ENCODE results near the gene OLFML2A.
"Not testable (repeated sequence)": the region's sequence is repeated elsewhere in the genome, so short reads cannot be mapped to it uniquely, and the experiment has no call there.

OLFML2A gene

DNA sequence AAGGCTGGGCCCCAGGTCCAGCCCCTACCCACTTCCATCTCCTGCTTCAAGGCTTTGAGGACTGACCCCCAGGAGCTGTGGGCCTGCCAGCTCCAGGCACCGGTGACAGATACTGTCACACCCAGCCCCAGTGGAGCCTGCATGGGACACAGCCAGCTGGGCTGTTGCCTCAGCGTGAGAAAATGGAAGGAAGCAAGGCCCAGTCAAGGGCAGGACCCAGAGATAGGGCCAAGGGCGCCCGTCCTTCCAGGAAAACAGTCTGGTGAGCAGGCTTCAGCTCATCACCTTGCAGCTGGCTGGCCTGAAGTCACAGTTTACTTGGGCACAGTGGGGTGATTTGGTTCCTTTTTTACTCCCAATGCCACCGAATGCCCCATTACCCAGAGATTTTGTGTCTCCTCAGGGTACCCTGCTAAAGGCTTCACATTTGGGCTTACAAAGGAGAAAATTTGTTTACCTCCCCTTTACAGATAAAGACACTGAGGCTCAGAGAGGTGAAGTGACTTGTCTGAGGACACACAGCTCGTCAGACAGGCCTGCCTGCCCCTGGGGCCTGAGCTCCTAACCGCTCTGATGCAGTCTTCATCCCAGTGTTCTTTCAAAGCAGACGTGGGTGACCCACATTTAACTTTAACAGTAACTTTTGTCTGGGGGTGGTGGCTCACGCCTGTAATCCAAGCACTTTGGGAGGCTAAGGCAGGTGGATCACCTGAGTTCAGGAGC lies 54.9 kb downstream of the OLFML2A start:
- no peak for DNase-seq

DNA sequence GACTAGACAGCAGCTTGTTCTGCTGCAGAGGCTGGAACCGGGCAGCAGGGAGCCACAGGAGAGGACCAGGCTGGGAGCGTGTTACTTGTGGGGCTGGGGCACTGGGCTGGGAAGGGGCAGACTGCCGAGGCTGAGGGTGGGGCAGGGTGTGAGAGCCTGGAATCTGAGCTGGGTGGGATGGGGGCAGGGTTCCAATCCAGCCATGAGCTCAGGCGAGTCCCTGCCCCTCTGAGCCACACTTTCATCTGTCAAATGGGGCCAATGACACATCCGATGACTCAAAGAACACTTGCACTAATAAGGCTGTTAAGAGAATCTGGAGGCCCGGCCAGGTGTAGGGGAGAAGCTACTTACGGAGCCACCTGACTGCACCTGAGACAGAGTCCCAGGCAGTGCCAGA lies 57.7 kb downstream of the OLFML2A start:
- no peak for DNase-seq

DNA sequence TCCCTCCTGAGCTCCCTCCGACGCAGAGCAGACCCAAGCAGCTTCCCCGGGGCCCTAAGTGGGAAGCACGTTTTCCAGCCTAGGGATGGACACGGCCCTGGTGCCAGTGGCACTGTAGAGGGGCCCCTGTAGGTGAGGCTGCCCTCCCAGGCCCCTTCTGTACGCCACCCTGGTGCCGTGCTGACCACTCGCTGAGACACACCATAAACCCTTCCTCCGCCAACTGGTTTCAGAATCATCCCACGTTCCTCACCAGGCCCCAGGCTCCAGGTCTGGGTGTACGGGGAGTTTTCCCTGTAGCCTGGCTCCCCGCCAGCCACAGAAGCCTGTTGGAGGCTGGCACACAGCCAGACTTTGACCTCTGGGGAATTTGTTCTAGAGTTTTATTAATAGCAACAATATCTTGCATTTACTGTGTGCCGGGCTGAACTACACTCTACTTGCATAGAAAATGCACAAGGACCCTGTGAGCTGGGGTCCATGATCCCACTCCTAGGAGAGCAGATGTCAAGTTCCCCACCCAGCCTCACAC lies 58.2 kb downstream of the OLFML2A start:
- peak; percentile 76 for DNase-seq

DNA sequence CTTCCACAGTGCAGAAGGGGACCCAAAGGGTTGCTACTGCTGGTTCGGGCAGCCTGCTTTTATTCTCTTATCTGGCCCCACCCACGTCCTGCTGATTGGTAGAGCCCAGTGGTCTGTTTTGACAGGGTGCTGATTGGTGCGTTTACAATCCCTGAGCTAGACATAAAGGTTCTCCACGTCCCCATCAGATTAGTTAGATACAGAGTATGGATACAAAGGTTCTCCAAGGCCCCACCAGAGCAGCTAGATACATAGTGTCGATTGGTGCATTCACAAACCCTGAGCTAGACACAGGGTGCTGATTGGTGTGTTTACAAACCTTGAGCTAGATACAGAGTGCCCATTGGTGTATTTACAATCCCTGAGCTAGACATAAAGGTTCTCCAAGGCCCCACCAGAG lies 61.2 kb downstream of the OLFML2A start:
- not testable (repeated sequence) for DNase-seq

DNA sequence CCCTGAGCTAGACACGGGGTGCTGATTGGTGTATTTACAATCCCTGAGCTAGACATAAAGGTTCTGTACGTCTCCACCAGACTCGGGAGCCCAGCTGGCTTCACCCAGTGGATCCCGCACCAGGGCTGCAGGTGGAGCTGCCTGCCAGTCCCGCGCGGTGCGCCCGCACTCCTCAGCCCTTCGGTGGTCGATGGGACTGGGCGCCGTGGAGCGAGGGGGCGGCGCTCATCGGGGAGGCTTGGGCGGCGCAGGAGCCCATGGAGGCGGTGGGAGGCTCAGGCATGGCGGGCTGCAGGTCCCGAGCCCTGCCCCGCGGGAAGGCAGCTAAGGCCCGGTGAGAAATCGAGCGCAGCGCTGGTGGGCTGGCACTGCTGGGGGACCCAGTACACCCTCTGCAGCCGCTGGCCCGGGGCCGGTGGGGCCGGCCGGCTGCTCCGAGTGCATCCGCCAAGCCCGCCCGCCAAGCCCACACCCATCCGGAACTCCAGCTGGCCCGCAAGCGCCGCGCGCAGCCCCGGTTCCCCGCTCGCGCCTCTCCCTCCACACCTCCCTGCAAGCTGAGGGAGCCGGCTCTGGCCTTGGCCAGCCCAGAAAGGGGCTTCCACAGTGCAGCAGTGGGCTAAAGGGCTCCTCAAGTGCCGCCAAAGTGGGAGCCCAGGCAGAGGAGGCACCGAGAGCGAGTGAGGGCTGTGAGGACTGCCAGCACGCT lies 61.8 kb downstream of the OLFML2A start:
- not testable (repeated sequence) for DNase-seq

DNA sequence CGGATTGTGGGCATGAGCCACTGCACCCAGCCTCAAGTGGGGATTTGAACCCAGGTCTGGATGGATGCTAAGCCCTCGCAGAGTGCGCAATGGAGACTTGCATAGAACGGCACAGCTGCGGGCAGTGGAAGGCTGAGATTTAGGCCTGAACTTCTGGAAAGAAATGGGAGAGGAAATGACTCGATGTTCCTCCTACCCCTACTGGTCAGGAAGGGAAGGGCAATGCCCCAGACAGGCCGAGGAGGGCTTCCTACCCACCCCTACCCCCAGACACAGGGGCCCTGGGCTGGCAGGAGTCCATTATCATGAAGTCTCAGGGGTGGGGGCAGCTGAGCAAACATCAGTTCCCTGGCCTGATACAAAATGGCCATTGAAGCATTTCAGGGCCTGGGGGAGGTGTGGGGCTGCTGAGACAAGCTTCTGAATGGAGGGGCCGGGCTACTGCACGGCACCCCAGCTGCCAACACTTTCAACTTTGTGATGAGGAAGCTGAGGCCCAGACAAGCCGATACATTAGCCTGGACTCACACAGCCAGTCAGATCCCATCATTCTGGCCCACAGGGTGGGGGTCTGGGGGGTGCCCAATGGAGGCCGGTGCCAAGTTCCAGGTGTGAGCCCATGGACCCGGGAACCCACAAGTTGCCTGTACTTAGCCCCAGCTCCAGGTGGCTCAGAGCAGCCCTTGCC lies 62.8 kb downstream of the OLFML2A start:
- no peak for DNase-seq

DNA sequence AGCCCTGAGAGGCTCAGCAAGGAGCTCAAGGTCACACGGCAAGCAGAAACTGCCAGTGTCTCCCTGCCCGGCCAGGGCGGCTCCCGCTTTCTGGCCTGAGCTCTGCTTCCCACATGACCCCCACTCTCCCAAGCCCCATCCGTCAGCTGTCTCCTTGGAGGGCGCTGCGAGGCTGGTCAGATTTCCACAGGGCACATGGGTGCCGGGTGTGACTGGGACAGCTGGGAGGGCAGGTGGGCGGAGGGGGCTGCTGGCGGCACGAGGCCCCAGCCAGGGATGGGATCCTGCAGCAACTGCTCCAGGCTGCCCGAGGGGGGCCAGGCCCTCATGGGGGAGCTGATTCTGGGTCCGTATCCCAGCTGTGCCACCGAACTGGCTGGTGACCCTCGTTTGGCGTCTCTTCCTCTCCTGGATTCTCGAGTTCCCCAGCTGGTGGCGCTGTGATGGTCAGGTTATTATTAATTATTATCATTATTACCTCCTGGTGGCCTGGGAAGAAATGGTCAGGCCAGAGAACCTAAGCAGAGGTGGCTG lies 63.4 kb downstream of the OLFML2A start:
- no peak for DNase-seq

DNA sequence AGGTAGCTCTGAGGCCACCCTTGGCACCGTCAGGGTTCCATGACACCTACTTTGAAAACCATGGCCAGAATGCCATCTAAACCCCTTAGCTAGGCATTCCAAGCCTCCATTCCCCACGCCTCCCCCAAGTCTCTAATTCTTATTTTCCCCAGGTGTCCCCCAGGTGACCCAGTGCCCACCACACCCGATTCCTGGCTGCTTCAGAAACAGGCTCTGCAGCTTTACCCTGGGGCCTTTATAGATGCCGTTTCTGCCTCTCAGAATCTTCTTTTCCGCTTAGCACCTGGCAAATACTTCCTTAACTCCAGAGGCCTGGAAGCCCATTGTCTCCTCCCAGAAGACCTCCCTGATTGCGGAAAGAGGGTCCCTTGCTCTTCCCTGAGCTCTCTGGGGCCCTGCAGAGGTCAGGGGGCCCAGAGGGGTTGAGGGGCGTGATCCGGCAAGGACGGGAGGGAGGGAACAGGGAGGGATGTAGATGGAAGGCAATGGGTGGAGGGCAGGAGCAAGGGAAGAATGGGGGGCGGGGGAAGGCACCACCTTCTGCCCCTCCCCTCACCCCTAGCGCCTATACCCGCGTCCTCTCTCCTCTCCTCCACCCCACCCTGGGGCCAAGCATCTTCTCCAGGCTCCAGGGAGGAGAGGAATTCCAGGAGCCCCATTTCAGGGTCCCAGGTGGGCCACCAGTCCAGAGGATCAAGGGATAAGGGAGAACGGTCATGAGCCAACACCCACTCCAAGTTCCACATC lies 64.3 kb downstream of the OLFML2A start:
- DNase-seq, result no peak

DNA sequence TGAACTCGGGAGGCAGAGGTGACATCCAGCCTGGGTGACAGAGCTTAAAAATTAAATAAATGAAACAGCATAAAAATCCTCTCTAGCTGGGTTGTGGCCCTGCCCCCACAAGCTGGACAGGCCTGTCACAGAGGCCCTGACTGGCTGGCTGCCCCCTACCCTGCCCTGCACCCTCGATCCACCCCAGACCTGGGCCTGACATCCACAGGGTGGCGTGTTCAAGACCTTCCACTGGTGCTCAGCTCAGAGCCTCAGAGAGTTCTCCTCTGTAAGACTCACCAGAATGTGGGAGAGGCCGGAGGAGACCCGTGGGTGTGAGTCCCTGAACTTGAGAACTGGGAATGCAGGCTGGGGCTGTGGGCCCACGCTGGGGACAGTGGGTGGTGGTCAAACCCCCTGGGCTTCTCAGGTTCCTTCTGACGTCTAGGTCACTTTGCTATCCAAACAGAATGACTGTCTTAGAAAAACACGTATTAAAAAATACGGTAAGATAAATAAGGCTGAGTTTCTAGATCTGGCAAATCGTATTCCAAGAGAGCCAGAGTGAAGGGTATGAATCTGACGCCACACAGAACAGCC lies 66.6 kb downstream of the OLFML2A start:
- DNase-seq, result no peak

DNA sequence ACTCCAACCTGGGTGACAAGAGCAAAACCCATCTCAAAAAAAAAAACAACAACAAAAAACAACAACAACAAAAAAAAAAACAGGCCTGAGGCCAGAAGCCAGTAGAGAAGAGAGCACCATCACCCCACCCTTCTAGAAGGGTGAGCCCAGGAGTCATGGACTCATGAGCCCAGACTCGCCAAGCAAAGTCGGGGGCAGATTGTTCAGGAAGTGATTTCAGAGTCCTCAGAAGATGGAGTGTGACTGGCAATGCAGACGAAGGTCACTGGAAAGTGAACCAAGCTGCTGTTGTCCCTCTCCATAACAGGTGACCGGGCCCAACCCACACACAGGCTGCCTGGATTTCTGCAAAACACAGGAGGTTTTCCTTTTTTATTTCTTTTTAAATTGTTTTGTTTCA lies 67.4 kb downstream of the OLFML2A start:
- no peak for DNase-seq

DNA sequence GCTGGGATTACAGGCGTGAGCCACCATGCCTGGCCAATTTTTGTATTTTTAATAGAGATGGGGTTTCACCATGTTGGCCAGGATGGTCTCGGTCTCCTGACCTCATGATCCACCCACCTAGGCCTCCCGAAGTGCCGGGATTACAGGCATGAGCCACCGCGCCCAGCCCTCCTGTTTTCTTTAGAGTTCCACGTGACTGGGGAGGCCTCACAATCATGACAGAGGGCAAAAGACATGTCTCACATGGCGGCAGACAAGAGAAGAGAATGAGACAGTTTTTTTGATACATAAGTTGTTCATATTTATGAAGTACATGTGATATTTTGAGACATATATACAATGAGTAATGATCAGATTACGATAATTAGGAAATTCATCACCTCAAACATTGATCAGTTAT lies 69.5 kb downstream of the OLFML2A start:
- DNase-seq, result not testable (repeated sequence)

DNA sequence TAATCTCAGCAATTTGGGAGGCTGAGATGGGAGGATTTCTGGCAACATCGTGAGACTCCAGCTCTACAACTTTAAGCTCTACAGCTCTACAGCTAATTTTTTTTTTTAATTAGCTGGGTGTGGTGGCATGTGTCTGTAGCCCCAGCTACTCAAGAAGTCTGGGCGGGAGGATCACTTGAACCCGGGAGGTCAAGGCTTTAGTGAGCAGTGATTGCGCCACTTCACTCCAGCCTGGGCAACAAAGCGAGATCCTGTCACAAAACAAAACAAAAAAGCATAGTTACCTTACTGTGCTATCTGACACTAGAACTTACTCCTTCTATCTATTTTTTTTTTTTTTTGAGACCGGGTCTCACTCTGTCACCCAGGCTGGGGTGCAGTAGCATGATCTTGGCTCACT lies 70.0 kb downstream of the OLFML2A start:
- DNase-seq, result no peak

DNA sequence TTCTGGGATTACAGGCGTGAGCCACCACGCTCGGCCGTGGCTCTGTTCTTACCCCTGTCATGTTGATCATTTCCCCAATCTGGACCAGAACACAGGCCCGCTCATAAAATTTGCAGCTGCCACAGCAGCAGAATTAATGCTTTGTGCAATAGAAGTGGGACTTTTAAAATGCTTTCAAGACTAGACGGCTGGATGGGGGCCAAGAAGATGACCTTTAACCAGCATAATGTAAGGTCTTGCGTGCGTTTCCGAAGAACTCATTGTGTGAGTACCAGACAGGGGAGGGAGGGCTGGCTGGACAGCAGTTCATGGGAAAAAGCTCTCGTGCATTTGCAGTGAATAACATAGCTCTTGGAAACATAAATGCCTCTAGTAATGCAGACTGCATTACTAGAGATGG lies 72.9 kb downstream of the OLFML2A start:
- no peak for DNase-seq

DNA sequence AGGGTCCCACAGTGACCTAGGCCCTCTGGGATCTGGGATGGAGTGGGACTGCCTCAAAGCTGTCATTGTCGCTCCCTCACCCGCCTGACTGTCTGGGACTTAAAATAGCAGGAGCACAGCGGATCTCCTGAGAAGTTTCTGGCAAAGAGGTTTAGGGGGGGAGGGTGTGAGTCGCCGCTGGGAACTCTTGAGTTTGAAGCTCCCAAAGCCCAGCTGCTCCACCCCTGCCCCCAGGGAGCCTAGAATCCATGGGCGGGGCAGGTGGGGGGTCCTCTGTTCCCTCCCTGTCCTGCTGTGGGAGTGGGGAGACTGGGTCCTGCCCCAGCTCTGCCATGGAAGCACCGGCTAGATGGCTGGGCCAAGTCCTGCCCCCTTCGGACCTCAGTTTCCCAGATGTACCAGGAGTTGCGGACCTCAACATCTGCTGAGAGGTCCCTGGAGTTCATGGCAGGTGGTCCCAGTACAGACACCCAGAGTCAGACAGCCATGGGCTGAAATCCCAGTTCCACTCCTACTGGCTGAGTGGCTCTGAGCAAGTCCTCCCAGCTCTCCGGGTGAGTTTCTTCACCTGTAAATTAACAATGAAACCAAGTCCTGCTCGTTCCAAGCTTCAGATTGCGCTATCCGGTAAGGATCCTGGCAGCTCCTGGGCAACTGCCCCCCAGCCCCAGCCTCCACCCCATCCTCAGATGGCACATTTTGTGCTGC lies 75.3 kb downstream of the OLFML2A start:
- DNase-seq, result no peak

DNA sequence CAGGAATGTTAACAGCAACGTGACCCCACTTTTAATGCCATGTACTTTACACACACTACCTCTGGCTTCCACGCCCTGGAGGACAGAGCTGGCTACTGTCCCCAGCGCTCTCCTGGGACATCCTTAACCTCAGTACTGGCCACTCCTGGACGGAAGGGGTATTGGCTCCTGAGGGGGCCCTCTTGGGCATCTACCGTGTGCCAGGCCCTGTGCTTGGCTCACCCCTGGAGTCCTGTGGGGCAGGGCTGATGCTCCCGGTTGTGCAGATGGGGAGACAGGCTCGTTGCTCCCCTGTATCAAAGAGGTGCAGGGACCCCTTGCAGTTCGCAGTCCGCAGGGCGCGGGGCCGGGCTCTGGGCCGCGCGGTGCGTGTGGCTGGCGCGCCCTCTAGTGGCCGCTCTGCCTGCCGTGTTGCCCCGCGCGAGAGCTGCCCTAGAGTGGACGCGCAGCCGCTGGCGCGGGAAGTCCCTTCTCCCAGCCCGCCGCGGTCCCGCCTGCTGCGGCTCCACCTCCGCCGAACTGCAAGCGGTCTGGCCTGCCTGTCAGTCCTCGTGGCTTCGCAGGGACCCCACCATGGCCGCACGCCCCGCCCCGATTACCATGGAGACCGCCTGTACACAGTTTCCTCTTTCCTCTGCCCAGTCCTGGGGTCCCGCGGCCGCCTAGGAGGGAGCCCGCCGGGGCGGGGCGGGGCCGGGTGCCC lies 76.0 kb downstream of the OLFML2A start, which contains the start of gene WDR38:
TSS of gene WDR38 (plus strand) at position 632 of the 703 bp plus-strand sequence. CDS start 72 bp downstream, outside the sequence.
- no peak for DNase-seq

DNA sequence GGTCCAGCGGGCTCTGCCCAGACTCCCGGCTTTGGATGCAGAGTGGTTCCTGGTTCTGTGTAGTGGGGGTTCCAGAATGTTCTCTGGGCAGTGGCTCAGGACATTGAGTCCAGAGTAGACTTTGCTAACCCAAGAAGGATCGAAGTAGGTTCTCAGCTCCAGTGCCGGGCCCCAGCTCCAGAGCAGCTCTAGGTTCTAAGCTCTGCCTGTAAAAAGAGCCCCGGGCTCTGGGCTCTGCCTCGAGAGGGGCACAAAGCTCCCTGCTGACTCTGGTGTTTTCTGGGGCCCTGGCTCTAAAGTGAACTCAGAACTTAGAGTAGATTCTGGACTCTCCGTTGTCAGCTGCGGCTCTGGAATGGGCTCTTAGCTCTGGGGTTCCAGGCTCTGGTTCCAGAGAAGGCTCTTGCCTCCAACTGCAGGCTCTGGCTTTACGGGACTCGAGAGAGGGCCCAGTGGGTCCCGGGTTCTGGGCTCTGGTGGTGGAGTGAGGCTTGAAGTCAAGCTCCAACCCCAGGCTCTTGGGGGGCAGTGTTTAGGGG lies 76.7 kb downstream of the OLFML2A start:
- DNase-seq, result no peak

DNA sequence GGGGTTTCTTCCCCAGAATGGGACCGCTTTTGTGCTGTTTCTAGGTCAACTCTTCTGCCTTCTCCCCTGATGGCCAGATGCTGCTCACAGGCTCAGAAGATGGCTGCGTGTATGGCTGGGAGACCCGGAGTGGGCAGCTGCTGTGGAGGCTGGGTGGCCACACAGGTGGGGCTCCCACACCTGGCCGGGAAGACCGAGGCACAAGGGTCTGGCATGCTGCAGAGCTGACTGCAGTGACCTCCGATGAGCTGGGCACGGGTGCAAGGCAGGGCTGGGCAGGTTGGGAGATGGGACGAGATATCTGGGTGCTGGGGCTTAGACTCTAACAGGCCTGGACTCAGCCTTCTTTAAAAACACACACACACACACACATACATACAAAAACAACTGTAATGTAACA lies 77.2 kb downstream of the OLFML2A start:
- DNase-seq, result no peak

DNA sequence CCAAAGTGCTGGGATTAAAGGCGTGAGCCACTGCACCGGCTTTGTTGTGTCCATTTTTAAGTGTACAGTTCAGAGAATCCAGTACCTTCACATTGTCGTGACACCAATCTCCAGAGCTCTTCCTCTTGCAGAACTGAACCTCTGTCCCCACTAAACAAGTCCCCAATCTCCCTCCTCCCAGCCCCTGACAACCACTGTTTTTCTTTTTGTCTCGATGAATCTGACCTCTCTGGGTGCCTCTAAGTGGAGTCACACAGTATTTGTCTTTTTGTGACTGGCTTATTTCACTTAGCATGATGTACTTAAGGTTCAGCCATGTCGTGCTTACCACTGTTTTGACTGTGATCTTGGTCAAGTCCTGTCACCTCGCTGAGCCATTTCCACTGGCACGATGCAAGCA lies 77.9 kb downstream of the OLFML2A start:
- DNase-seq, result no peak

DNA sequence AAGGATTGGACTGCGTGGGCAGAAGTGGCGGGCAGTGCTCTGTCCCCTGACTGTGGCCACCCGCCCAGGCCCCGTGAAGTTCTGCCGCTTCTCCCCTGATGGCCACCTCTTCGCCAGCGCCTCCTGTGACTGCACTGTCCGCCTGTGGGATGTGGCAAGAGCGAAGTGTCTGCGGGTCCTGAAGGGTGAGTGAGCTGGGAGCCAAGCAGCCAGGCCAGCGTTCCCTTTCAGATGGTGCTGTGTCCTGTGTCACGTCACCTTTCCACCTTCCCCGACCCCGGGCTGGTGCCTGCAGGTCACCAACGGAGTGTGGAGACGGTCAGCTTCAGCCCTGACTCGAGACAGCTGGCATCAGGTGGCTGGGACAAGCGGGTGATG lies 78.6 kb downstream of the OLFML2A start:
- DNase-seq, result no peak

DNA sequence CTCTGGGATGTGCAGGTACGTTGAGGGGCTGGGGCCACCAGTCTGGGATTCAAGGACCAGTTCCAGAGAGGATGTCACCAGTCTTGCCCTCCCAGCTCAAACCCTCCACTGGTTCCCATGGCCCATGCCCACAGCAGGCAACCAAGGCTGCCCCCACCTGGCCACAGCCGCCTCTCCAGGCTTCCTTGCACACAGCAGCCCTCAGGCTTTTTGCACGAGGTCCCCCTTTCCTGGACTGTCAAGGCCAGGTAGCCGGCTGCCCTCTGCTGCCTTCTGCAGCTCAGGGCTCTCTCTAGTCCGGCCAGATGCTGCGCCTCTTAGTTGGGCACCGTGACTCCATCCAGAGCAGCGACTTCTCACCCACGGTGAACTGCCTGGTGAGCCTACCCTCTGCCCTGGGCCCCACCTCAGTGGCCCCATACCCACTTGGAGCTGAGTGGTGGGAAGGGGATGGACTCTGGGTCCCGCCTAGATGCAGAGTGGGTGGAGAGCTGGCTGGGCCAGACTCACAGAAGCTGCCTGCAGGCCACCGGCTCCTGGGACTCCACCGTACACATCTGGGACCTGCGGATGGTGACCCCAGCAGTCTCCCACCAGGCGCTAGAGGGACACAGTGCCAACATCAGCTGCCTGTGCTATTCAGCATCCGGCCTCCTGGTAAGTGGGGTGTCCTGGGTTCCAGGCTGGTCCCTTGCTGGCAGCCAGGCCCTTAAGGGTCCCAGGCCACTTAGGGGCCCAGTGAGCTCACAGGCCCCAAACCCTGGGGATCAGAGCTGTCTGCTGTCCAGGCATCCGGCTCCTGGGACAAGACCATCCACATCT lies 79.2 kb downstream of the OLFML2A start:
- no peak for DNase-seq
